ENCODE measurements around the gene OSMR. TPM values are rescaled to one million over a fixed set of nuclear protein-coding genes. Genes with fewer than 3 reads are reported as not detected.

OSMR gene
- total and polyA plus RNA-seq, 12 donors: 3.9 to 33.4 (median 8.3) TPM

DNA sequence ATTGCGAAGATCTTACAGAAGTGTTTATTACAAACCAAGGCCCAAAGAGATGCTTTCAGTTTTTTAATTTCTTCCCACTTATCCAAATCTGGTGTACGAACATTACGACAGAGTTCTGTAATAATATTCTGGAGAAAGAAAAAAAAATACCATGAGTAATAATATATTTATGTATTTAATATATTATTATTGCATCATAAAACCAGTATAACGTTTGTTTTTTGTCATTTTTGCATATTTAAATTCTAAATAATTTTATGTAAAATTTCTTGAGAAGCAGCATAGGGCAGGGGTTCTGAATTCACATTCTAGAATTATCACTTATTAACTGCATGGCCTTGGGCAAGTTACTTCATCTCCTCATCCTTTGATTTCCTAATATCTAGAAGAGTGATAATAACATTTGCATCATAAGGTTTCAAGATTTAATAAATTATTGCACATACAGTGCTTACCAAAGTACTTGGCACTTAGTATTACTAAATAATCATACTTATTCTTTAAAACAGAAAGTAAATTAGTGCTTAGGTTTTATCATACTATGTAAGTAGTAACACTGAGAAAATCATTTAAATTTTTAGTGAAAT is 107.7 kb downstream of the OSMR start:
- TF ChIP-seq, protein P1, sequence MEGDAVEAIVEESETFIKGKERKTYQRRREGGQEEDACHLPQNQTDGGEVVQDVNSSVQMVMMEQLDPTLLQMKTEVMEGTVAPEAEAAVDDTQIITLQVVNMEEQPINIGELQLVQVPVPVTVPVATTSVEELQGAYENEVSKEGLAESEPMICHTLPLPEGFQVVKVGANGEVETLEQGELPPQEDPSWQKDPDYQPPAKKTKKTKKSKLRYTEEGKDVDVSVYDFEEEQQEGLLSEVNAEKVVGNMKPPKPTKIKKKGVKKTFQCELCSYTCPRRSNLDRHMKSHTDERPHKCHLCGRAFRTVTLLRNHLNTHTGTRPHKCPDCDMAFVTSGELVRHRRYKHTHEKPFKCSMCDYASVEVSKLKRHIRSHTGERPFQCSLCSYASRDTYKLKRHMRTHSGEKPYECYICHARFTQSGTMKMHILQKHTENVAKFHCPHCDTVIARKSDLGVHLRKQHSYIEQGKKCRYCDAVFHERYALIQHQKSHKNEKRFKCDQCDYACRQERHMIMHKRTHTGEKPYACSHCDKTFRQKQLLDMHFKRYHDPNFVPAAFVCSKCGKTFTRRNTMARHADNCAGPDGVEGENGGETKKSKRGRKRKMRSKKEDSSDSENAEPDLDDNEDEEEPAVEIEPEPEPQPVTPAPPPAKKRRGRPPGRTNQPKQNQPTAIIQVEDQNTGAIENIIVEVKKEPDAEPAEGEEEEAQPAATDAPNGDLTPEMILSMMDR (IDR thresholded peaks at IDR 0.05): no peak
- Histone ChIP-seq H3K27me3 (no peaks in the 10 kb centered on the region), H3K4me1 (no peaks in the 10 kb centered on the region), H3K36me3 (peaks cover 0 to 100% (median 85%) of the 10 kb centered on the region in 9 donors), H3K4me3 (no peak overlapping the region), H3K27ac (no peak overlapping the region), H3K9me3 (no peaks in the 10 kb centered on the region)
- intact Hi-C loops (cut with DNase I): no loop called here
- DNase-seq (no peak), ATAC-seq (no peak)
- 91 to 96% methylated on average over 4 of the region's 4 CpGs for WGBS, 2 donors

DNA sequence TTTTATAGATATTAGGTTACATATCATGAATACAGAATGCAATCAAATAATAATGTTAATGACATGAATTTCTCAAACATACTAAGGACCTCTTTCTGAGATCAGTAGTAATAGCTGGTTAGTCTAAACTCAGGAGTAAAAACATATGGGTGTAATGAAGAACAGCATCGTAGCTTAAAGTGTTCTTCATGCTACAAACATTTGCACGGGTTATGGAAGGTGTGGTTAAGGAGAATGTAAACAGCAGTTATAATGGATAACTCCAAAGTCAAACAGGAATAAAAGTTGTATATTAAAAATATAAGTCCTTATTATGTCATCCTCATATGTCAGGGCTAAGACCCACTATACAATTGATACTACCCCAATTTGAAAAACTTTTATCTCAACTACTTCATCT is 115.9 kb downstream of the OSMR start:
- H3K9me3 ChIP-seq: no peaks in the 10 kb centered on the region
- H3K36me3 ChIP-seq: peaks cover 0 to 100% (median 62%) of the 10 kb centered on the region in 9 donors
- 94 to 96% methylated on average over 2 of the region's 2 CpGs for WGBS, 2 donors
- TF ChIP-seq, protein P1 (IDR thresholded peaks at IDR 0.05): no peak
- ATAC-seq (no peak), DNase-seq (no peak)
- intact Hi-C loops (cut with DNase I): no loop called here
- H3K4me3 ChIP-seq: no peak overlapping the region
- no peak overlapping the region for H3K27ac ChIP-seq
- H3K4me1 ChIP-seq: no peaks in the 10 kb centered on the region
- no peaks in the 10 kb centered on the region for H3K27me3 ChIP-seq

DNA sequence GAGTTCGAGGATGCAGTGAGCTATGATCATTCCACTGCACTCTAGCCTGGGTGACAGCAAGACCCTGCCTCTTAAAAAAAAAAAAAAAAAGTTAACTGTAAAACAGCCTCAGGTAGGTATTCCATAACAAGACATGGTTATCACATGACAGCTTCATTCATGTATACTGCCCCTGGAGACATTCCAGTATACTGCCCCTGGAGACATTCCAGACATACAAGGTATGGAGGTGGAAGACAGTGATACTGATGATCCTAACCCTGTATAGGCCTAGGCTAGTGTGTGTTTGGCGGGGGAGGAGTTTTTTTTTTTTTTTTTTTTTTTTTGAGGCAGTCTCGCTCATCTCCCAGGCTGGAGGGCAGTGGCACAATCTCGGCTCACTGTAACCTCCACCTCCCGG is 122.9 kb downstream of the OSMR start:
- H3K36me3 ChIP-seq: peaks cover 0 to 97% (median 30%) of the 10 kb centered on the region in 9 donors
- WGBS, 2 donors: 91 to 96% methylated on average over 5 of the region's 5 CpGs
- intact Hi-C loops (cut with DNase I): no loop called here
- ATAC-seq (no peak), DNase-seq (no peak)
- no peaks in the 10 kb centered on the region for H3K9me3 ChIP-seq
- no peak overlapping the region for H3K27ac ChIP-seq
- TF ChIP-seq, protein P1 (IDR thresholded peaks at IDR 0.05): no peak
- H3K4me3 ChIP-seq: no peak overlapping the region
- no peaks in the 10 kb centered on the region for H3K27me3 ChIP-seq
- H3K4me1 ChIP-seq: no peaks in the 10 kb centered on the region

DNA sequence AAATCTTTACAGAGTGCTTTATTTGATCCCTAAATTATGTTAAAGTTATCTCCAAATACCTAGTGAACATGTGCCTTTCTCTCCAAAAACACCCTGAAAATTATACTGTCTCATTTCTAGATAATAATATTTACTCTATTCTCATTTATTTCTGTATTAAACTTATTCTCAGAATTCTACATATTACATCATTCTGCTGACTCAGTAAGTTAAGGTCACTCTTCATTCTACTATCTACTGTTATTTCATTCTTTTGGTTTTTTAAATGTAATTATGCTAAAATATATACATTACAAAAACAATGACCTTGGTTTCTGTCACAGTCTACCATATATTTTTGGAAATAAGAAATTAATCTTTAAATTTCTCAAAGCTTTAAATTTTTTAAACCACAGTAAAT is 132.2 kb downstream of the OSMR start:
- H3K27me3 ChIP-seq: no peaks in the 10 kb centered on the region
- TF ChIP-seq, protein P1 (IDR thresholded peaks at IDR 0.05): no peak
- no peak overlapping the region for H3K4me3 ChIP-seq
- no peak for ATAC-seq
- no peaks in the 10 kb centered on the region for H3K9me3 ChIP-seq
- H3K4me1 ChIP-seq: no peaks in the 10 kb centered on the region
- intact Hi-C loops (cut with DNase I): no loop called here
- no peak overlapping the region for H3K27ac ChIP-seq
- no peak for DNase-seq
- H3K36me3 ChIP-seq: peaks cover 0 to 92% (median 12%) of the 10 kb centered on the region in 9 donors

Data from heart right ventricle (tissue), 16 donors.